AG09319 (cell line): ENCODE results near the gene COBL.

ENCODE experiments used
- DNase-seq: peaks from one replicate; pipeline ENCODE4 v3.0.0-alpha.2; 2010; ENCODE audit warnings: low read depth; ENCODE audit errors: extremely low read depth
- TF ChIP-seq, protein P1 (sequence below): IDR thresholded peaks from 2 replicates; pipeline ENCODE4 v1.5.1; 2011; ENCODE audit warnings: low read depth, mild to moderate bottlenecking, inconsistent platforms, low read length, moderate library complexity

COBL gene

DNA sequence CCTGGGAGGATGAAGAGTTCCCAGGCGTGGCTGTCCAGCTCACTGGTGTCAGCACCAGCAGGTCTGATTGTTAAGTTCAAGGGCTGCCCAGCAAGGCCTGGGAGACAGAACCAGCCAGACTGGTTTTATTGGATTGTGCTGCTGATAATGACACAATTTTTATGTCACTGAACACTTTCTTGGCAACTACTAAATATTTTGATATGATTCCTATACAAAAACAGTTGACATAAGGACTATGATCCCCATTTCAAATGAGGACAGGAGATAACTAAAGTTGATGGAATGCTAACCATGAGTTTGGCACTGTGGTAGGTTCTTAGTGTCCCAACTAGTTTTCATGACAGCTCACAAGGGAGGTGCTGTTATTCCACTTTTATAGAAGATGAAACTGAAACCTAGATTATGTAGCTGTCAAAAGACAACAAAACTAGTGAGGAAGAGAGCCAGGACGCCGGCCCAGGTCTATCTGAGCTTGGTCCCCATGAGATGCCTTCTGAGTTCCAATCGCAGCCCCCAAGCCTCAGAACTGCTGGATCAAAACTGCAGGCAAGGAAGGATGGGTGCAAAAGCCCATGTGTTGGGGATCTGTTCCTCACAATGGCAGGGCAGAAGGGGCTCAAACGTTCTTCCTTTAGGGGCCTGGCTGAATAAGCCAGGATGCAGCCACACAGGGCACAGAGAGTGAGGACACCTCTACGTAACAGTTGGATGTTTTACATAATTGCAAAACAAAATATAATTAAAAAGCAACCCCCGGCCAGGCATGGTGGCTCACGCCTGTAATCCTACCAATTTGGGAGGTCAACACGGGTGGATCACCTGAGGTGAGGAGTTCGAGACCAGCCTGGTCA is 52.8 kb downstream of the COBL start:
- TF ChIP-seq, protein P1, sequence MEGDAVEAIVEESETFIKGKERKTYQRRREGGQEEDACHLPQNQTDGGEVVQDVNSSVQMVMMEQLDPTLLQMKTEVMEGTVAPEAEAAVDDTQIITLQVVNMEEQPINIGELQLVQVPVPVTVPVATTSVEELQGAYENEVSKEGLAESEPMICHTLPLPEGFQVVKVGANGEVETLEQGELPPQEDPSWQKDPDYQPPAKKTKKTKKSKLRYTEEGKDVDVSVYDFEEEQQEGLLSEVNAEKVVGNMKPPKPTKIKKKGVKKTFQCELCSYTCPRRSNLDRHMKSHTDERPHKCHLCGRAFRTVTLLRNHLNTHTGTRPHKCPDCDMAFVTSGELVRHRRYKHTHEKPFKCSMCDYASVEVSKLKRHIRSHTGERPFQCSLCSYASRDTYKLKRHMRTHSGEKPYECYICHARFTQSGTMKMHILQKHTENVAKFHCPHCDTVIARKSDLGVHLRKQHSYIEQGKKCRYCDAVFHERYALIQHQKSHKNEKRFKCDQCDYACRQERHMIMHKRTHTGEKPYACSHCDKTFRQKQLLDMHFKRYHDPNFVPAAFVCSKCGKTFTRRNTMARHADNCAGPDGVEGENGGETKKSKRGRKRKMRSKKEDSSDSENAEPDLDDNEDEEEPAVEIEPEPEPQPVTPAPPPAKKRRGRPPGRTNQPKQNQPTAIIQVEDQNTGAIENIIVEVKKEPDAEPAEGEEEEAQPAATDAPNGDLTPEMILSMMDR, result no peak
- no peak for DNase-seq

DNA sequence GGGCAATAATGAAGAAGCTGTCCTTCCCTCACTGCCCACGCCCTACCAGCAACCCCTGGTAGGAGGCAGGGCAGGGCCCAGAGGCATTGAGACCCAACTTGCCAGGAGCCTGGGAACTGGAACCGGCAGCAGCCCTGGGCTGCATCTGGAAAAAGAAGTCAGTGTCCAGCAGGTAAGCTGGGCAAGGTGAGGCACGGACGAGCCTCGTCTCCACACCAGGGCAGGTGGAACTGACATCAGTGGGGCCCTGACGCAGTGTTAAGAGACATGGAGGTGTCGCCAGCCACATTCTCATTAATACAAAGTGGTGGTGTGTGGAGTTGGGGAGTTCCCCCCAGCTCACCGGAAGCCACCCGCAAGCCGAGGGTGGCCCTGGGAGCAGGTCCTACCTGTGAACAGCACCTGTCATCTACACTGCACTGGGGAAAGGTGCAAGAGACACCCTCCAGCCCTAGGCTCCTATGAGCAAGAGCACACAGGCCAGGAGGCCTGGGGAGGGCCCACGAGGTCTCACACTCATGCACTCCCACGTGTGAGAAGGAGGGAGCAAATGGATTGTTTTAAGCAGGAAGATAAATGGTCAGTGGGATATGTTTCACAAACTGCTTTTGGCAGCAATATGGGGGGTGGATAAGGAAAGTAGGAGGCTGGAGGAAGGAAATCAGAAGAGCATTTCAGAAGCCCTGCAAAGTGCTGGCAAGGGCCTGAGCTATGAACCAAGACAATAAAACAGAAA is 53.6 kb downstream of the COBL start:
- TF ChIP-seq, protein P1, result no peak

DNA sequence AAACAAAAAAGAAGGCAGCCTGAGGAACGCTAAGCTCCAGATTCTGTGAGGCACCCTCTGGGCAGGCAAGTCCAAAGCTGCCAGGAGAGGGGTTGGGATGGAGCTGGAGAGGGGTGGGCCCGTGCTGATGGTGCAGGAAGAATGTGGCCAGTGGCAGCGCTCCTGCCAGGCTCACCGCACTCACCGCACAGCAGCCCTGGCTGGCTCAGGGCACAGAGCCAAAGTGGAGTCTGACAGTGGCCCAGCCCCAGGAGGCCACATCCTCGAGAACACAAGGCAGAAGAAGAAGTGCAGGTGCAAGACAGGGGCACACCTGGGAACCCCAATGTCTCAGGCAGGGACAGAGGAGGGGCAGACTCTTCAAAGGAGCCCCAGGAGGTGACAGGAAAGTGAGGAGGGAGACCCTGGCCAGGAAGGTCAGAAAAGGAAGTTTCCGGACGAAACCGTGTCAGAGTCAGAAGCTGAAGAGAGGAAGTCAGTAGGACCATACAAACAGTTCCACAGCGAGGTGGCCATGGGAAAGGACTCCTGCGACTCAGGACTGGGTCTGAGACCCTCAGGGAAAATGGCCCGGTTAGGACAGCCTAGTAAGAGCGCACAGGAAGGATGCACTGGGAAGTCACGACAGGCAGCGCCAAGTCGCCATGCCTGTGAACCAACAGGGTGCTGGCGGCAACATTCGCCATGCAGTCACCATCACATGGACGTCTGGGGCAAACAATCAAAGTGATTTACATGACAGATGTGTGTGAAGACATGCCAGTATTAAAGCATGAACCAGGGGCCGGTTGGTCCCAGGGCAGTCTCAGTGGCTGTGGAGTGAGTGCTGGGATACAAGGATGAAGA is 54.4 kb downstream of the COBL start:
- TF ChIP-seq, protein P1, result no peak
- no peak for DNase-seq

More for the DNA sequence above, 53.6 kb downstream of the COBL start:
- no peak for DNase-seq

DNA sequence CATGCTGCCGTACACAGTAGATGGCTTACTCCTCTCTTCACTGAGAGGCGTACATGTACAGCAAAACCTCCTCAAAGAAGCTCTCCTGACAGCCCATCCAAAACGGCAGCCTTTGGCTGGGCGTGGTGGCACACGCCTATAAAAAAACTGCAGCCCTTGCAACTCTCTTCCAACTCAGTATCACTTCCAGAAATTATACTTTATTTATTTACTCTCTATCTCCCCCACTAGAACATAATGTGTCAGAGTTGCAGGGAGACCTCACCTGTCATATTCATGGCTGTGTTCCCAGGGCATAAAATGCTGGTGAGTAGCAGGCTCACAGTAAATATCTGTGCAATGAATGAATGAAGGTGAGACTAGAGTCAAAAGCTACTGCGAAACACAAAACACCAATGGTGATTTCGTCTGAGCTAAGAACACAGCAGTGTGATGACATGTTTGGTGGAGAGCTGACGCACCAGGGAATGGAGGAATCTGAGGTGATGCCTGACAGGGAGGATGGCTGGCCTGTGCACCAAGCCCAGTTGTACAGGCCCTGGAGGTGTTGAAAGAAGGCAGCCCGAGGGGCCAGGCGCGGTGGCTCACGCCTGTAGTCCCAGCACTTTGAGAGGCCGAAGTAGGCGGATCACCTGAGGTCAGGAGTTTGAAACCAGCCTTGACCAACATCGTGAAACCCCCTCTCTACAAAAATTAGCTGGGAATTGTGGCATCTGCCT is 55.3 kb downstream of the COBL start:
- TF ChIP-seq, protein P1, result no peak

DNA sequence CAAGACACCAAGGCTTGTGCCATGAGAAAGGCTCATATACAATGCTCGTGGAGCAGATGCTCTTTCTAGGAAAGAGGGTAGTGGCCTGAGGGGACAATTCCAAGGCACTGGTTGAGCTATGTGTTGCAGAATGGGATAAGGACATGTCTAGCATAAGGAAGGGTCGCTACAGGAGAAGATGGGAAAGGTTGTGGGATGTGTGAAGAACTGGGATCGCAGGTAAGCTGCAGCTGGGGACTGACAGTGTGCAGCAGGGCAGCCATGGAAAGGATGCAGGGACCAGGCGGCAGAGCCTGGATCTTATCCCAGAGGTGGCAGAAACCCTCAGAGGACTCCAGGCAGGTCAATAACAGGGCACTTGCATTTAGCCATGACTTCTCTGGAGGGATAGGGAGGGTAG is 56.1 kb downstream of the COBL start:
- DNase-seq, result no peak

More for the DNA sequence above, 55.3 kb downstream of the COBL start:
- DNase-seq, result no peak

DNA sequence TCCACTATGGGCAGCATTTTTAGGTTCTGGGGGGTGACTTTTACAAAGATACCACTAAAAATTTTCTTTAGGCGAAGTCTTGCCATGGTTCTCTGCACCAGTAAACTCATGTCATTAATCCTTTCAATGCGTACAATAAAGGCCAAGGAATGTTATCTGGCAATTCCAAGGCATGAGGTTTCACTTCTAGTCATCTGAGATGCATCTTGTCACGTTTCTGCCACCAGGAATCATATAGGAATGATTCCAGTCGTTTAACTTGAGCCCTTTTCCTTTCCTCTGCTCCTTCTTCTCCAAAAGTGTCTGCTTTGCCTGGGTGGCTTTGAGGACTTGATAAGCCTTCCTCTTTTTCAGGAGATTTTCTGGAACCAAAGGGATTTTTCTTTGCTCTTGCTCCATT is 56.8 kb downstream of the COBL start:
- TF ChIP-seq, protein P1, result no peak
- no peak for DNase-seq

More for the DNA sequence above, 56.1 kb downstream of the COBL start:
- TF ChIP-seq, protein P1, result no peak
